Measurements from ENCODE around the gene SPOCK1.

The SPOCK1 gene

DNA sequence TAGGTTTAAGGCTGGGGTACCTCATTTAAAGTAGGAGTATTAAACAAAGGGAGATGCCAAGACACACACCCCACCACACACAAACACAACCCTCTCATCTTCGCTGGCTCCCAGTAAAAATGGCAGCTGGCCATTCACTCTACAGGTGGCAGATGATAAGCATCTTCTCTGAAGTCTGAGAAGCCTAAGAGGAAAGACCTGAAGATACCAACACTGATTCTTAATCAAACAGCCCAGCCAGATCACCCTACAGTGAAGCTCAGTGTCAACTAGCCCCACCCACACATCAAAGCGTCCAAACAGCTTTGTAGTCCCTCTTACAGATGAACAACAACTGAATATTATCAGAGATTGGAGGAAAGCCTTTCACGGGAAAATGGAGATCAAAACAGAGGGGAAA, 59.5 kb downstream of the SPOCK1 start:
- DNase-seq: no peak

DNA sequence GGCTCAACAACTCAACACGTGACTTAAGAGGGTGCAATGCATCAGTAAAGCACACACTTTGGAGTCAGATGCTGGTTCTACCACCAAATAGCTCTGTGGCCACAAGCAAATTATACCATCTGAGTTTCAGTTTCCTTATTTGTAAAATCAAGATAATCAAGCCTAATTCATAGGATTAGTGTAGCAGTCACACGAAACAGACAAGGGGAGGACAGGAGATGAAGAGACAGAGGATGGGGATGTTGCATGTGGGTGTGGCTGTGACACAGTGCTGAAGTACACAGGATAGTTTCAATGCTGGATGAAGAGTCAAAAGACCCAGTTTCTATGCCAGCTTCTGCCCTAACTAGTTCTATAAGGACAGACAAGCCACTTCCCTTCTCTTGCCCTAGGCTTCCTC, 60.2 kb downstream of the SPOCK1 start:
- DNase-seq: no peak

DNA sequence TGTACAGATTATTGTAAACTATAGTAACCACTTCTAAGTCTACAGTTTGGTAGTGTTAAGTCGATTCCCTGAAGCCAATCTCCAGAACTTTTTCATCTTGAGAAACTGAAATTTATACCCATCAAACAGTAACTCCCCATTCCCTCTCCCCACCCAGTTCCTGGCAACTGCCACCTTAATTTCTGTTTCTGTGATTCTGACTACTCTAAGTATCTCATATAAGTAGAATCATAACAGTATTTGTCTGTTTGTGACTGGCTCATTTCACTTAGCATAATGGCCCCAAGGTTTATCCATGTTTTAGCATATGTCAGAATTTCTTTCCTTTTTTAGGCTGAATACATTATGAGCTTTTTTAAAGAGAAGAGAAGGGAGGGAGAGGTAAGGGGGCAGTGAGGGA, 61.4 kb downstream of the SPOCK1 start:
- no peak for DNase-seq

DNA sequence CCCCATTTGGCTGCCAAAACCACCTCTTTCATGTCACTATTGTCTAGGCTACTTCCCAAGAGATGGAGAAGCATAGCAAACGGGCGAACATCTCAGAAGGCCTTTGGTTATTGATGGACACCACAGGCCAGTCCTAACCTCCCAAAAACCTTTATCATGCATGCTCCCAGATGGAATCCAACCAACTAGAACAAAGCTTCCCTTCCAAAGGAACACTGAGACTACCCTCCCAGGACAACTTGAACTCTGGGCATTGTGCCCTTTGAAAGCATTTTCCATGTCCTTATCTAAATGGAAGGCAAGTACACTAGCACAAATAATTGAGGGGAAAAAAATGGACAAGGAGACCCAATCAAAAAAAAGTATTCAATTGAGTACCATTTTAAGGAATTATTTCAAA, 65.6 kb downstream of the SPOCK1 start:
- DNase-seq: no peak

DNA sequence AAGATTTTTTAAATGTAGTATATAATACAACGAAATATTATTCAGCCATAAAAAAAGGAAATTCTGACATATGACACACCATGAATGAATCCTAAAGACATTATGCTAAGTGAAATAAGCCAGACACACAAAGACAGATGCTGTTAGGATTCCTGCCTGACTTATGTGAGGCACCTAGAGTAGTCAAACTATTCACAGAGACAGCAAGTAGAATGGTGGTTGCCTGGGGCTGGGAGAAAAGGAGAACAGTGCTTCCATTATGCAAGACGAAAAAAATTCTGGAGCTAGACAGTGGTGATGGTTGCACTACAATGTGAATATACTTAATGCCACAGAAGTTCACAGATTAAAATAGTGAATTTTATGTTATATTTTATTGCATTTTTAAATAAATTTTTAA, 66.8 kb downstream of the SPOCK1 start:
- DNase-seq: no peak

DNA sequence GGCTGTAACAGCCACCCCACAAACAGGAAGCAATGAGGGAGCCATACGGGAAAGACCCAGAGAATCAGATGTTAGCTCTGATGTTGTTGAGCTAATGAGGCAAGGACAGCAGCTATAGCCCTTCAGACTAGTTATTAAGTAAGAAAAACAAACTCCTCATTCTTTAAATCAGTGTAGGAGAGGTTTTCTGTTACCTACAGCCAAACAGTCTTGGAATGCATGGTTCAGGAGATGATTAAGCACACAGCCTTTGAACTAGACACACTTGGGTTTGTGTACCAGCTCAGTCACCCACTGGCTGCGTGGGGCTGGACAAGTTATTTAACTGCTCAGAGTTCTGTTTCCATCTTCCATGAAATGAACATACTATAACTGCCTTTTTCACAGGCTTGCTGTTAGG, 68.1 kb downstream of the SPOCK1 start:
- DNase-seq: no peak

DNA sequence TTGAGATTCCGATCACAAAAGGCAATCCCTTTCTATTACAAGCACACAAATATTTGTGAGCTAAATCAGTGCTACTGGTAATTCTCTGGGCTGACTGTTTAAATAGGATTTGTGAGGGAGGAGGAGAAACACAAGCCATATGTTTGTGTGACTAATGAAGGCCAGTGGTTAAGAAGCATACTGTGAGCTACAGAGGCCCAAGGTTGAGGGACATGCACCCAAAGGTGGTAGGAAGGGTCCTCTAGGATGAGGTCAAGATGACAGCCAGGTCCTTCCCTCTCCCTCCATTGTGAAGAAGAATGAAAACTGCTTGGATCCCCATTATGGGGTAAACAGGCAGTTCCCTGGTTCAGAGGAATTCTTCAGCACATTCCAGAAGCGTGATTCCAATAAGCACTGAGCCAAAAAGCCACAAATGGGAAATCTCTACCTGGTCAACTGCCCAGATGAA, 83.9 kb downstream of the SPOCK1 start:
- DNase-seq: no peak

DNA sequence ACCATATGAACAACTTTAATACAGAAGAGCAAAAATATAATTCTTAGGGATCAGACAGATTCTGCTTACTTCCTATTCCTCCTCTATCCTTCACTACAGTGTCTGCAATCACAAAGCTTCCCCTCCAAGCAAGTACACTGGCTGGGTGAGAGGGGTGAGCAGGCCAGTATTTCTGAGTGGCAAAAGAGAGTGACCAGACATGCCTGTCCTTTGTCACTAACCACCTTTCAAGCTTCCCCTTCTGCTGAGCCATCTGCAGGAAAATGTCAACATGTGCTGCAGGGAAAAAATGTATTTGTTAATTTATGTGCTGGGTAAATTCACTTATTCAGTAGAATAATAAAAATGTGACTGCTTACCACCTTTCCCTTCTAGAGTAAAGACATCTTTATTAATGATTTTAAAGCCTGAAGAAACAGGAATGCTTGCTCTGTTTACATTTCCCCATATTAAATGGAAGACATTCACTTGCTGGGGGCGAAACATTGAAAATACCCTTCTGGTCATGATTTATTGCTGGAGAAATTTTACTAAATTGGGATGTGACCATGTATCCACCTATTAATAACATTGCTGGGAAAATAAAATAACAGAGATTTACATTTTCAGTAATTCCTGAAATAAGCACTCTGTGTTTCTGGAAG, 84.9 kb downstream of the SPOCK1 start:
- no peak for DNase-seq

DNA sequence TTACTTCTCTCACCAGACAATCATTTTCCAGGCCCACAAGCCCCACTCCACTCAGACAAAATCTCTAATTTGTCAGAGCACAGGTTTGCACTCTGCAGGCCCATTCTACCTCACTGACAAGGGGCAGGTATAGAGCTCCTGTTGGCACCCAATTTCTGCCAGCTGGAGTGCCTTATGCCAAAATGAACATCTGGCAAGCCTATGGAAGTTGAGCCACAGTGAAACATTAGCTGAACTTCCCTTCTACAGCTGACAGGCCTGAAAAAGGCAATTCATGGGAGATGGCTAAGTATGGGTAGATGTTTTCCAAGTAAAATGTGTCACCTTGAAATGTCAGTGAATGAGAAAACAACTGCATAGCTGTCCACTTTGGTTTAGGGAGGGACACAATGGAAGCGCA, 87.0 kb downstream of the SPOCK1 start:
- no peak for DNase-seq

DNA sequence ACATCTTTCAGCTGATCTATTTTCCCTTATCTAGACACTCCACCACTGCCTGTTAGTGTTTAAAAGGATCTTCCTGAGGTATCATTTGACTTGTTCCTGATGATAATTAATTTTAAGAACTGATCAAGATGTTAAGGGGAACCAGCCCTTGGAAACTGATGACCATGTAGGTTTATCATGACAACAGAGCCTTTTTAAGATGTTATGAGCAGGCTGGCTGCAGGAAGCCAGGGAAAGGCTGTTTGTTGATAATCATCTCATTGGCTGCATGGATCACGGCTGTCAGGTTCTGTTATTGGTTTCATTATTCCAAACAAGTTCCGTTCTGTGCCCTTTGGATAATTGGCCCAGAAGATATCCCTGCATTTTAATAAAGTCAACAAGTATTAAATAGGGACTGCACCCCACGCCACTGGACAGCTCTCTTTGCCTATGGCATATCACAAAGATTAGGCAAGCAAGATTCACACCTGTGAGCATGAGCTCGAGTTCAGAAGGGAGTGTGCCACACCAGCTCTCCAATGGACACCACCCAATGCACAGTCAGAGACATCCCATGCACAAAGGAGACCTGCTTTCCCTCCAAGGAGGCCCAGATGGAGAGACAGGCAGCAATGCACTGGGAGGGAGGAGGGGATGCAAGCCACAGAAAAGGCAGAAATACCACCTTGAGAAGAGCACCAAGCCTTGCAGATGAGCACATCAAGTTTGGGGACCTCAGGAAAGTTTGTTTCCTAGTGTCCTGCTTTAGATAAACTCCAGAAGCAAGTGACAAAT, 88.7 kb downstream of the SPOCK1 start:
- DNase-seq: no peak

DNA sequence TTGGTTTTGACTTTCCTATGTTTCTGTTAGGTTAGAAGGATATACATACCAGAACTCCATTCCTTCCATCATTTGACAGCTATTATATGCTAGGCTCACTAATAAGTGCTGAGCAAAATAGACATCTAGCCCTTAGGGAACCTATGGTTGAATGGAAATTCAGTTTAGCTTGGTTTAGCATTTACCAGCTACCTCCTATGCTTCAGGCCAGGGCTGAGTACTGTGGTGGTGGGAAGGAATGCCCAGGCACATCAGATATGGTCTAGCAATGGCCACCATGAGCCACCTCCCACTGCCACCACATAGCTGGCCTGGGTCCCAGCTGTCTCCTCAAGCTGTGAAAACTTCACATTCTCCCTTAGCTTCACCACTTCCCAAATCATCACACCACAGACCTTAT, 89.4 kb downstream of the SPOCK1 start:
- DNase-seq: no peak

DNA sequence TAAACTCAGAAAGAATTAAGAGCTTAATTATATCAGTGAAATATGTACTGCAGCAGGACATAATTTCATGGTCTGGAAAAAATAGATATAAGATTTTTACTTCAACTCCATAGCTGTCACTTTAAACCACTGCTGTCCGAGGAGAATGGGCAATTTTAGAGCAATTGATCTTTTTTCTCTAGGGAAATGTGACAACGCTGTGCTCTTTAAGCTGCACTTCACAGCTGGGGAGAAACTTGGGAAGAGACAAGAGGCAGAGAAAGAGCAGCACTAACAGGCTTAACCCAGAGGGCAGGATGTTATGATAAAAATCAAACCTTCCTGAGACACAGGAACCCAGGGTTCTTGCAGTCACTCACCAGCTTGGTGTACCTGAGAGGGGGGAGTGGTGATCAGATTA, 92.0 kb downstream of the SPOCK1 start:
- peak; percentile 64 for DNase-seq

DNA sequence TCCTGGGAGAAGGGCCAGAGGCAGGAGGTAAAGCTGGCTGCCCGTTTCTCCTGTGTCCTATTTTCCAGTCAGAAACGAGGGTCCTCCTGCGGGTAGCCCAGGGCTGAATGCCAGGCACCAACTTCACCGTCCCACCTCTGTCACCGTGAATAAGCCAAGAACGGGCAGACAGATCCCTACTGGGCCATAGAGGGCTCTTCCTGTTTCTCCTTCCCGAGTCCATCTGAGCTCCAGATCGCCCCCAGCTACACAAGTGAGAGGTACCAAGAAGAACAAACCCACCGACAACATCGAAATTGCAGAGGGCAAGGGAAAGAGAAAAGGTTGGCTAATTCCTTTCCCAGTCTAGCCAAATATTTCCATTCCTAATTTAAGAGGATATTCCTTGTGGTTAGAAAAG, 93.7 kb downstream of the SPOCK1 start:
- DNase-seq: no peak

DNA sequence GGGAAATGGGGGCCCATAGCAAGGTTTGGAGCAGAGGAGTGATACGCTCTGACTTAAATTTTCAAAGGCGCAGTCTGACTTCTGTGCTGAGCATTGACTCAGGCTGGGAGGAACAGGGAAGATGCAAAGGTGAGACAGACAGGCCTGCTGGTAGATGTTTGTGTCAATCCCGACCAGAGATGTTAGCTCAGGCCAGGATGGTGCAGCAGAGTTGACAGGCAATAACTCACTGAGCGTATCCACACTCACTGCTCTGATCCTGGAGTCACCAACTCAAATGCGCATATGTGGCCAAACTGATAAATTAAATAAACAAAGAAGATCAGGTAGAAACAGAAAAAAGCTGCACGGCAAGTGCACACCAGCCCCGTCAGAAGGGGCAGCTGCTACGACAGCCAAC, 95.3 kb downstream of the SPOCK1 start:
- no peak for DNase-seq

DNA sequence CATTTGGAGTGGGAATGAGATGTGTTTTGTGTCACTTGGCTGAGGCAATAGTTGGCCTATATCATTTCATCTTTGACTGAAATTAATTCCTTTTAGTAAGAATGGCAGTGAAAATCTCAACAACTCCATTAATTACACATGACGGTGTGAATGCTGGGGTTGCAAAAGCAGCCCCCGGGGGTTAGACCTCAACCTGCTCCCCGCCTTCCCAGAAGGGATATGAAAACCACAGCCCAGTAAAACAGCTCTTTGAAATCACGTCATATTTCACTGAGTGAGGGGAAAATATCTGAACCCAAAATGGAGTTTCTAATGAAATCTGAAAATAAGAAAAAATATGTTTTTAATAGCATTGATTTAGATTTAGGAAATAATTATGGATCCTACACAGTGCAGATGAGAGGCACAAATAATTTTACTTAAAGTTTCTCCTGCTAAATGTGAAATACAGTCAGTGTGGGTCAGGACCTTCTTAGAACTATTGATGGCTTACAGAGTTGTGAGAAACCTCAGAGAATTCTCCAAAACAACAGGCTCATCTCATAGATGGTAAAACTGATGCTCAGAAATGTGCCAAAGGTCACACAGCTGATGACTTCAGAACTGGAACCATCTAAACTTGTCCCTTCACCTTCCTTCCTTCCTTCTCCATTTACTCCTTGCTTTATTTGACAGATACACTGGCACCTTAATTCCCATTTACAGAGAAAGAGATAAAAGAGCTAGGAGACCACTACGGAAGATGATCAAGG, 96.5 kb downstream of the SPOCK1 start:
- no peak for DNase-seq

DNA sequence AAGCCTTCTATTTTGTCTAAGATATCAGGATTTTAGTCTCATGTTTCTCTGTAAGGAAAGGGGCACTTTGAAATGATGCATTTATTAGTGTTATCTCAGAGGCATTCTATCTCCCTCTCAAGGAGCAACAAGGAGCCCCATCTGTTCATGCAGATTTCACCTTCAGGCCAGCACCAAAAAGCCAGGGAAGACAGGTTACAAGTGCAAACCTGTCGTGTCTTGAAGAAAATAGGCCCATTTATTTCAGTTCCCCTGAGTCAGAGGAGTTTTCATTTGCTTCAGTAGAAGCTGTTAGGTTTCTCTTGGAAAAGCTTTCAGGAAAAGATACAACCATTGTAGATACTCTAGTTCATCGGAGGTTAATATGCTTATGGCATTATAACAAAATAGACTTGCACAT, 97.2 kb downstream of the SPOCK1 start:
- peak; percentile 25 for DNase-seq

DNA sequence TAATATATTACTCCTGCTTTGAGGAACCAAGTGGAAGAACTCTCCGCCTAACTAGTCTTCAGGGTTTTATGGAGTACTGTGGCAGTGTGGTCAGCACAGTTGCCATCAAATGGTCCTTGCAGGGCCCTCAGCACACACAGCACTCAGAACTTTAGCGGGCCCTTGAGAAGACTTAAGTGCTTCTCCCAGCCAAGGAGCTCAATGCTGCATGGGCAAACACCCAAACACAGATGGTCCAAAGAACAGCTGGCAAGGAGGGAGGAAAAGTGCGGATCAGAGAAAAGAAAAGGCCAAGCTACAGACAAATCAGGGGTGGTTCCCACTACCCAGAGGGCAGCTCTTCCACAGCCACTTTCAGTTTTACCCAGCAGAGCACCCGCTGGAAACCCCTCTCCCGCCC, 98.6 kb downstream of the SPOCK1 start:
- DNase-seq: no peak

DNA sequence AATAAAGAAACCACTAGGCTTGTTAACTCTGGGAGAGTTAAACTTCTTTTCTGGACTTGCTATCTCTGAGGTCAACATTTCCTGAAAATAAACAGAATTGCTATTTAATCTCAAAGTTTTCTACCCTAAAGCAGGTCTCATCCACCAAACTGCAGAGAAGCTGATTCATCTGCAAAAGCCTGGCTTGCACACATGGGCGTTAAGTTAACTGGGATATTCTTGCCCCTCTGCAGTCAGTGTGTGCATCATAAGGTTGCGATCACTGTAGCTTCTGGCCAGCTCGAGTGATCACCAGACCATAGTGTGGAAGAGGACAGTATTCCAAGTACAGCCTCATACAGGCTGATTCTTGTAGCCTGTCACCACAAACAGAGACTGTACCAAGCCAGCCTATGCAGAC, 99.2 kb downstream of the SPOCK1 start:
- no peak for DNase-seq

DNA sequence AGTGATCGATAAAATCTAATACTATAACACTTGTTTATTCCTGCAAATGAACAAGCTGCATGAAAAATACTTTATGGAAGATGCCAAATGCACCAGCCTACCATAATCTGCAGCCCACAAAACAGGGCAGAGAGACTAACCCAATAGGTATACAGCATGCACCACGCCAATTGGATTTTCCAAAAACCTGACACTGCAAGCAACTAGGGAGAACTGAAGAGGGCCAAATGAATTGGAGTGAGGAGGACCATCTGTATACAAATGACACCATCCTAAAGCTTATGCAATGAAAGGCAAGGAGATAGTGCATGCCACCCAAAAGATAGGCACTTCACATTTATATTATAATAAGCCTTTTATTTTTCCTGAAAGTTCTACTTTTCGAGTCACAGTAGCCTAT, 100.4 kb downstream of the SPOCK1 start:
- no peak for DNase-seq

DNA sequence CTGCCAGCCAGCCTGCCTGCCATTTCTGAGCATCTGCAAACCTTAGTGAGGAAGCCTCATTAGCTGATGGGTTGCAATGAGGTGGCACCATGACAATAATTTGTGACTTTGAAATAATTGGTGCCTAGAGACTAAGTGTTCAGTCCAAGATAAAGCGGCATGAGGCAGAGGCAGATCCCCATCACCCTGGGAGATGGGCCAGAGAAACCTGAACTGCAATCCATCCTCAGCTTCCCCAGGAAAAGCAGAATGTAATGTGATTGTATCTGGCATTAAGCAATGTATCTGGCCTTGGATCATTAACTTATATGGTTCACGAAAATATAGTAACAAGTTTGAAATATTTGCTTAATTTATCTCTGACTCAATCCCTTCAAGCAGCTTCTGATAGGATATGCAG, 101.0 kb downstream of the SPOCK1 start:
- no peak for DNase-seq

DNA sequence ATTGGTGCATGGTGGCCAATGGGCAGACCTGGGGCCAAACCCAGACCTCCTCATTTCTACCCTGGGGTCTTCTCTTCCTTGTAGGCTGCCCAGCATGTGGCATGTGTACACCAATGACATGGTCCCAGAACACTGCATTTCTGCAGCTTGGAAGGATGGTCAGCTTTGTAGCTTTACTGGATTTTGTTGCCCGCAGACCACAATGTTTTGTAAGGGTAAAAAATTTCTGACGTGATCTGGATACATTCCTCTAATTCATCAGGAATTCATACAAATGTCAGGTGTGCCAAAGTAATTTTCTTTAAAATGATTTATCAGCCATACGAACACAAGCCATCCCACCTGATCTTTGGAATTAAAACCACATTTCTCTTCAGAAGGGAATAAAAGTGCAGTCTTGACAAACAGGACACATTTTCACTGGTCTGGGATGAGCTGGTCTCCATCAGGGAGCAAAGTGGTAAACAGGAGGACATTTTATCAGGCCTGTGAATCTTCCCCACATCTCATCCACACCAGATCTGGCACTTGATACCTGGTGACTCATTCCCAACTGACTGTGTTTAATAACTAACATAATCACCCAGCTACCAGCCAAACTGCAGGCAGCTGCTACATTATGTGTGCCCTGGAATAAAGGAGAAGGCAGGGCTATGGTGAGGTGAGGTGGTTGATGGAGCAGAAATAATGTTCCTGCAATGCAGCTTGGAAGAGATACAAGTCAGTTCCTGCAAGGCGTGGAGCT, 103.9 kb downstream of the SPOCK1 start:
- DNase-seq: peak; percentile 41

DNA sequence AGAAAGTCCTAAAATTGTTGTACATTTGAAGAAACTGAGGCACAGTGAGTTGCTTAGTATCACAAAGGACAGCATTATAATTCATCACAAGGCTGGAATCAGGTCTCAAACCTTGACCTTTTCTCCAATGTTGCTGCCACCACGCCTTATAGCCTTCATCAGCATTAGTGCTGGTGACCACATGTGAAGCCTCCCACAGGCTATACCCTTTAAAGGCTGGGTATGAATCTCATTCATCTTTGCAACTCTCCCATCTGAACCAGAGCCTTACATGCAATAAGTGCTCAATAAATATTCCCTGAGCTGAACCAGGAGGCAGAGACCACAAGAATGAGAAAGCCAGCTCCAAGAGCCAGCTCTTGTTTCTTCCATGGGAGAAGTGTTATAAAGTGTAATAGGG, 104.7 kb downstream of the SPOCK1 start:
- DNase-seq: no peak
